Left hindlimb (tissue), 1 donor: ENCODE measurements around the gene BCAR3.

ENCODE experiments used
- DNase-seq: peaks from one replicate; pipeline ENCODE4 v3.0.0-alpha.2; 2018

BCAR3 gene

GRCh38 chr1:93635614-93636543 lies 45.8 kb downstream of the BCAR3 start:
- DNase-seq, result no peak

GRCh38 chr1:93633313-93633712 lies 48.3 kb downstream of the BCAR3 start:
- DNase-seq, result no peak

GRCh38 chr1:93631626-93632365 lies 49.8 kb downstream of the BCAR3 start:
- no peak for DNase-seq

- DNase-seq, result no peak
These were observed 51.5 kb downstream of the BCAR3 start for GRCh38 chr1:93630168-93630567.

- no peak for DNase-seq
These were observed 52.3 kb downstream of the BCAR3 start for GRCh38 chr1:93629101-93630059.

GRCh38 chr1:93628681-93629080 lies 53.0 kb downstream of the BCAR3 start:
- DNase-seq, result no peak

- no peak for DNase-seq
These were observed 55.9 kb downstream of the BCAR3 start for GRCh38 chr1:93625582-93626327.

GRCh38 chr1:93623875-93624274 lies 57.8 kb downstream of the BCAR3 start:
- no peak for DNase-seq

- no peak for DNase-seq
These were observed 58.2 kb downstream of the BCAR3 start for GRCh38 chr1:93623436-93623835.

- DNase-seq, result no peak
These were observed 60.4 kb downstream of the BCAR3 start for GRCh38 chr1:93621246-93621645.

GRCh38 chr1:93620841-93621210 lies 60.8 kb downstream of the BCAR3 start:
- DNase-seq, result no peak

- DNase-seq, result no peak
These were observed 61.3 kb downstream of the BCAR3 start for GRCh38 chr1:93620172-93620840.

GRCh38 chr1:93619507-93620171 lies 62.0 kb downstream of the BCAR3 start:
- DNase-seq, result no peak

- DNase-seq, result no peak
These were observed 63.8 kb downstream of the BCAR3 start for GRCh38 chr1:93617670-93618499.

GRCh38 chr1:93616996-93617669 lies 64.5 kb downstream of the BCAR3 start:
- peak; percentile 73 for DNase-seq

- DNase-seq, result no peak
These were observed 65.2 kb downstream of the BCAR3 start for GRCh38 chr1:93616221-93616995.

GRCh38 chr1:93615582-93616150 lies 66.0 kb downstream of the BCAR3 start:
- no peak for DNase-seq

GRCh38 chr1:93614986-93615581 lies 66.6 kb downstream of the BCAR3 start:
- no peak for DNase-seq
